Endothelial cell of umbilical vein (primary cell): ENCODE results near the gene ARMH1. TPM values are rescaled to one million over a fixed set of nuclear protein-coding genes. Genes with fewer than 3 reads are reported as not detected.

Experiments used
- BruUV-seq: library from RNA; stranded (reverse); fragments of 400-500 nt; replicated peaks from 2 replicates; lab custom pipeline; 2021; lab: Mats Ljungman, UMichigan
- CTCF ChIA-PET: fragments of 300-600, 350-600 bp; sonication (Branson Sonifier 250); formaldehyde crosslinking; loops from one replicate; lab custom pipeline; 2021; ENCODE audit warnings: antibody characterized with exemption, inconsistent platforms; lab: Charles Lee
- POLR2A ChIA-PET: fragments of 300-600, 350-600 bp; sonication (Branson Sonifier 250); formaldehyde crosslinking; loops from one replicate; lab custom pipeline; 2021; ENCODE audit warnings: antibody characterized with exemption, inconsistent platforms; lab: Charles Lee
- DNase-seq: peaks from one replicate; pipeline ENCODE4 v3.0.0-alpha.2; 2011; ENCODE audit warnings: low read depth, low spot score
- FAIRE-seq: peaks from 2 replicates; lab custom pipeline; 2011; peaks lifted over from hg19 to GRCh38; lab: Jason Lieb, UNC
- H2AFZ ChIP-seq: 2 replicates; pipeline ENCODE4 v1.6.0; 2012; ENCODE audit warnings: low read depth, low read length, control low read depth, inconsistent platforms
- H3K27ac ChIP-seq: 2 replicates; pipeline ENCODE4 v1.5.1; 2011; ENCODE audit warnings: low read depth, mild to moderate bottlenecking, control low read depth, low read length, moderate library complexity; ENCODE audit not compliant: insufficient read depth
- H3K27me3 ChIP-seq, 2 experiments: 2 replicates each; pipeline versions ENCODE4 v1.6.0 to v1.6.1; 2011; ENCODE audit warnings: low read length in 2 of 2, mixed read lengths in 1 of 2; ENCODE audit not compliant: control insufficient read depth in 2 of 2, insufficient read depth in 2 of 2
- H3K36me3 ChIP-seq, 2 experiments: 2 replicates in 1 of 2; 3 replicates in 1 of 2; pipeline ENCODE4 v1.5.1; 2011; ENCODE audit warnings: low read length in 2 of 2, mild to moderate bottlenecking in 1 of 2, moderate library complexity in 1 of 2; ENCODE audit not compliant: control insufficient read depth in 2 of 2, insufficient read depth in 2 of 2; ENCODE audit errors: extremely low read depth in 1 of 2
- H3K4me1 ChIP-seq: 3 replicates; pipeline ENCODE4 v1.5.1; 2011; ENCODE audit warnings: mild to moderate bottlenecking, low read length; ENCODE audit not compliant: control insufficient read depth, insufficient read depth; ENCODE audit errors: extremely low read depth
- H3K4me2 ChIP-seq: 2 replicates; pipeline ENCODE4 v1.6.1; 2011; ENCODE audit warnings: low read length, control low read depth, mixed read lengths; ENCODE audit not compliant: insufficient read depth
- H3K4me3 ChIP-seq, 3 experiments: fragments of 200-600 bp in 1 of 3; sonication (generic), shearing (Covaris generic) in 1 of 3; replicated peaks in 1 of 3; 2 replicates each; pipeline ENCODE4 v1.5.1; 2011 to 2016; ENCODE audit warnings: control low read depth in 3 of 3, low read length in 3 of 3, mild to moderate bottlenecking in 2 of 3, inconsistent platforms in 1 of 3, low read depth in 1 of 3, moderate library complexity in 1 of 3; ENCODE audit not compliant: insufficient read depth in 1 of 3
- H3K79me2 ChIP-seq: 2 replicates; pipeline ENCODE4 v1.6.0; 2012; ENCODE audit warnings: low read length, inconsistent platforms; ENCODE audit not compliant: control insufficient read depth, insufficient read depth
- H3K9ac ChIP-seq: replicated peaks from 2 replicates; pipeline ENCODE3; 2011; ENCODE audit warnings: low read length, control low read depth; ENCODE audit not compliant: insufficient read depth; ENCODE audit errors: extremely low read depth
- H3K9me1 ChIP-seq: replicated peaks from 3 replicates; pipeline ENCODE4 v1.6.0; 2011; ENCODE audit warnings: mild to moderate bottlenecking, low read length; ENCODE audit not compliant: control insufficient read depth, insufficient read depth; ENCODE audit errors: extremely low read depth
- H3K9me3 ChIP-seq: replicated peaks from 2 replicates; pipeline ENCODE4 v1.5.1; 2012; ENCODE audit warnings: low read length, inconsistent platforms; ENCODE audit not compliant: control insufficient read depth, insufficient read depth
- H4K20me1 ChIP-seq: replicated peaks from 2 replicates; pipeline ENCODE3; 2011; ENCODE audit warnings: mild to moderate bottlenecking, low read length; ENCODE audit not compliant: control insufficient read depth, insufficient read depth; ENCODE audit errors: extremely low read depth
- FOS ChIP-seq: IDR thresholded peaks from 2 replicates; pipeline ENCODE4 v1.6.1; 2011; ENCODE audit warnings: mild to moderate bottlenecking, low read length, moderate library complexity, borderline replicate concordance; ENCODE audit not compliant: insufficient read depth
- MYC ChIP-seq: IDR thresholded peaks from one replicate; pipeline ENCODE4 v1.6.1; 2011; ENCODE audit warnings: mild to moderate bottlenecking, low read depth, low read length
- POLR2A ChIP-seq: IDR thresholded peaks from 2 replicates; pipeline ENCODE4 v1.6.1; 2012; ENCODE audit warnings: low read depth, mild to moderate bottlenecking, control low read depth, low read length
- dilution Hi-C: fragments of 300-500 bp; cut with MboI; formaldehyde crosslinking; loops from one replicate; pipeline ENCODE4 v1.15.0; 2019; ENCODE audit warnings: low sequenced_read_pairs; ENCODE audit not compliant: extremely low pct_ligation_motif_present
- intact Hi-C: fragments of 100-400 bp; cut with micrococcal nuclease; formaldehyde crosslinking; loops from one replicate; pipeline ENCODE4 v1.10.0; 2022
- polyA plus RNA-seq, 4 experiments: library from polyadenylated mRNA; depleted of rRNA in 3 of 4; stranded (reverse) in 3 of 4; unstranded in 1 of 4; fragments of >200 nt; gene quantifications; 2 replicates each; pipeline versions ENCODE4 v1.2.1 to v1.2.3, GENCODE V29; 2011 to 2012; ENCODE audit warnings: missing spikeins in 1 of 4
- total RNA-seq: library from RNA; stranded (reverse); gene quantifications from 2 replicates; pipeline ENCODE4 v1.2.3, GENCODE V29; 2021

ARMH1 gene
- total and polyA plus RNA-seq, 2 donors (not counting 3 experiments of a cell fraction or from before 2014, with no cell fraction given), result 0.17 TPM; not detected in 1

DNA sequence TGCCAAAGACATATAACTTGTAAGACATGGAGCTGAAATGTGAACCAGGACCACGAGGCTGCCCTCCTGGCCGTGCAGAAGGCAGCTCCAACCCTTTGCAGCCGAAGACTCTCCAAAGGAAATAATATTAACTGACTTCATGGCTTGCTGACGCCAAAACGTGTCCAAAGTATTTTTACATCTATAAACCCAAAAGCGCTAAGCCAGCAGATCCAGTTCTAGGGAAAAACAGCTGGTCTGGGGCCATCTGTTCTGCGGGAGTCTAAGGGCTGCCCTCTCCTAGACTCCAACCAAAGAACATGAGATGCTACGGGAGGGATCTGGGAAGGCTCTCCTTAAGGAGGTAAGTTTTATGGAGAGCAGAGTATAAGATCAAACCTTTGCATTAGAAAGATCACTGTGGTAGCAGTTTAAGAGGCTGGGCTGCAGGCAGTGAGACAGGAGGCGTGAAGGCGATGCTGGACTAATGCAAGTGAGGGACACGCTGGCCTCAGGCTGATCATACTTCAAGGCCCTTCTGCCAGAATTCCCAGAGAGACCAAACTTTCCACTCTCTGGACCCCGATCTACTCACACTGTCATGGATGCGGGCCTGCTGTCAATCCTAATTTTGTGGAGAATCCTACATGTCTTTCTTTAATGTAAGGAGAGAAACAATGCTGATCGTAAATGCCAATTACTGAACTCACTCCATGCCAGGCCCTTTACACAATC lies 1.4 kb upstream of the ARMH1 start:
- TF ChIP-seq MYC, result no peak
- H3K79me2 ChIP-seq, result no peaks in the 10 kb centered on the region
- H3K27me3 ChIP-seq, result no peaks in the 10 kb centered on the region
- ChIA-PET POLR2A (interaction anchor here (1.5 kb wide), 1 partner anchor 9 kb away, joined by 5 read pairs; no protein-coding TSS in a partner anchor), CTCF (interaction anchor here (1.1 to 3.2 kb wide), 3 partner anchors 18 to 21 kb away, joined by 3 to 27 read pairs (median 8); no protein-coding TSS in a partner anchor)
- peak overlapping the region; percentile 59 for H3K9ac ChIP-seq
- H3K36me3 ChIP-seq, result no peaks in the 10 kb centered on the region
- H3K27ac ChIP-seq, result no peak overlapping the region
- intact Hi-C loops (no loop called here), dilution Hi-C loops (no loop called here)
- no peaks in the 10 kb centered on the region for H4K20me1 ChIP-seq
- H2AFZ ChIP-seq, result peak overlapping the region; percentile 79
- peak overlapping the region; percentile 64 for H3K4me2 ChIP-seq
- DNase-seq (no peak), FAIRE-seq (no peak)
- no peaks in the 10 kb centered on the region for H3K9me1 ChIP-seq
- H3K9me3 ChIP-seq, result no peaks in the 10 kb centered on the region
- H3K4me1 ChIP-seq, result peaks cover 41% of the 10 kb centered on the region
- BruUV-seq, result no TSS peak
- H3K4me3 ChIP-seq, result peak overlapping the region in 2 of 3 experiments; percentile 65 to 69

DNA sequence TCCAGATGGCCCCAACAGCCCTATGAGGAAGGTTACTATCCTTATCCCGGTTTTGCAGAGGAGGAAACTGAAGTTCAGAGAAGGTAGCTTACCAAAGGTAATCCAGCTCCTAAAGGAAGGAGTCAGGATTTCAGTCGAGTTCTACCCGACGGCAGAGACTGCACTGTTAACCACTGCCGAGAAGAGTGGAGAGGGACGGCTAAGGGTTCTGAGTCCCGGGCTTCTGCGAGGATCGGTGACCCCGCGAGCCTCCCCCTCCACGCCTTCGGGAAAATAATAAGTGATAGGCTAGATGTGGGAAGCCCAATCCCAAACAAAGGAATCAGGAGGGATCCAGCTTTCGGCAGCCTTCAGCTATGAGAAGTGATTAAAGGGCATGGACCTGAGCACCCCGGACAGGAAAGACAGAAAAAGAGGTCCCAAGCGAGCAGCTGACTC lies 820 bp upstream of the ARMH1 start:
- Histone ChIP-seq H3K9ac (peak overlapping the region; percentile 59), H3K9me3 (no peaks in the 10 kb centered on the region), H3K9me1 (no peaks in the 10 kb centered on the region), H3K27me3 (no peaks in the 10 kb centered on the region), H4K20me1 (no peaks in the 10 kb centered on the region), H3K27ac (peak overlapping the region; percentile 71), H3K4me3 (peak overlapping the region; percentile 53 to 69 (median 65)), H2AFZ (peak overlapping the region; percentile 79), H3K79me2 (no peaks in the 10 kb centered on the region), H3K36me3 (no peaks in the 10 kb centered on the region), H3K4me2 (peak overlapping the region; percentile 64), H3K4me1 (peaks cover 41% of the 10 kb centered on the region)
- POLR2A ChIA-PET, result interaction anchor here (1.0 to 1.5 kb wide), 2 partner anchors 9 to 42 kb away, joined by 3 to 5 read pairs; no protein-coding TSS in a partner anchor
- dilution Hi-C loops (no loop called here), intact Hi-C loops (loop anchor here (1.0 kb wide), 1 partner anchor 18 kb away; no protein-coding TSS in a partner anchor)
- no peak for FAIRE-seq
- TF ChIP-seq POLR2A, result peak; percentile 75
- TF ChIP-seq FOS, result no peak
- BruUV-seq, result TSS peak; percentile 62
- DNase-seq, result no peak
- CTCF ChIA-PET, result interaction anchor here (1.0 to 3.2 kb wide), 4 partner anchors 10 to 630 kb away, joined by 3 to 27 read pairs (median 4); no protein-coding TSS in a partner anchor
